Activated CD8-positive, alpha-beta memory T cell treated with anti-CD3 and anti-CD28 coated beads for 48 hours (primary cell): ENCODE data around the gene TNFSF12.
A peak's percentile ranks its signal among the peaks of the same experiment; 100 is the strongest.

Experiments
- DNase-seq, 3 experiments: peaks; one replicate each; pipeline ENCODE4 v3.0.0-alpha.2; 2020; ENCODE audit warnings: low read depth in 2 of 3, low spot score in 2 of 3

The TNFSF12 gene

DNA sequence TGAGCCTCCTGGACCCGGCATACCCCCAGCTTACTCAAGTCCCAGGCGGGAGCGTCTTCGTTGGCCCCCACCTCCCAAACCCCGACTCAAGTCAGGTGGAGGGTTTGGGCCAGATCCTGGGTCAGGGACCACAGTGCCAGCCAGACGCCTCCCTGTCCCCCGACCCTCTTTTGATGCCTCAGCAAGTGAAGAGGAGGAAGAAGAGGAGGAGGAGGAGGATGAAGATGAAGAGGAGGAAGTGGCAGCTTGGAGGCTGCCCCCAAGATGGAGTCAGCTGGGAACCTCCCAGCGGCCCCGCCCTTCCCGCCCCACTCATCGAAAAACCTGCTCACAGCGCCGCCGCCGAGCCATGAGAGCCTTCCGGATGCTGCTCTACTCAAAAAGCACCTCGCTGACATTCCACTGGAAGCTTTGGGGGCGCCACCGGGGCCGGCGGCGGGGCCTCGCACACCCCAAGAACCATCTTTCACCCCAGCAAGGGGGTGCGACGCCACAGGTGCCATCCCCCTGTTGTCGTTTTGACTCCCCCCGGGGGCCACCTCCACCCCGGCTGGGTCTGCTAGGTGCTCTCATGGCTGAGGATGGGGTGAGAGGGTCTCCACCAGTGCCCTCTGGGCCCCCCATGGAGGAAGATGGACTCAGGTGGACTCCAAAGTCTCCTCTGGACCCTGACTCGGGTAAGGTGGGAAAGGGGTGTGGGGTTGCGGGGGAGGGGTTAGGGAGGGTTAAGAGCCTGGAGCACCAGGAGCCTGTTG is 14.4 kb downstream of the TNFSF12 start:
- no peak for DNase-seq

DNA sequence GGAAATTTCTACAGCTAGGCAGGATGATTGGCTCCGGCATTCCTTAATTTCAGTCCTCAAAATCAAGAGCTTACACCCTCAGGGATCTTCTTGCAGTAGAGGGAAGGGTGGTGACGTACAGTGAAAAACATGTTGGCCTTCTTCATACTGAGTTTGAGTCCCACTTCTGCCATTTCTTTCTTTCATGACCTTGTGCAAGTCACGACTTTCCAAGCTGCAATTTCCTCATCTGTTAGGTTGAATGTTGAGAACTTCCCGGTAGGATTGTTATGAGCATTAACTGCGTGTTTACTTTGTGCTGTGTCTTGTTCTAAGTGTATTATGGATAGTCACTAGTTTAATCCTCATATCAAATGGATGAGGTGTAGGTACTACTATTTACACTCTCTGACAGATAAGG is 20.7 kb downstream of the TNFSF12 start:
- DNase-seq = no peak

DNA sequence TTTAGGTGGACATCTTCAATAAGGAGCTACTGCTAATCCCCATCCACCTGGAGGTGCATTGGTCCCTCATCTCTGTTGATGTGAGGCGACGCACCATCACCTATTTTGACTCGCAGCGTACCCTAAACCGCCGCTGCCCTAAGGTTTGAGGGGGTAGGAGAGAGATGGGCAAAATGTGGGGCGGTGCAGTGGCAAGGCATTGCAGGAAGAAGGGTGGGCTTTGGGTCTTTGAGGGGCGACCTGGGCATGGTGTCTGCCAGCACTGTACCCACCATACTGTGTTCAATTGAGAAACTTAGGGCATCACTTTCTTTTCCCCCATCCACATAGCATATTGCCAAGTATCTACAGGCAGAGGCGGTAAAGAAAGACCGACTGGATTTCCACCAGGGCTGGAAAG is 21.5 kb downstream of the TNFSF12 start:
- no peak for DNase-seq

DNA sequence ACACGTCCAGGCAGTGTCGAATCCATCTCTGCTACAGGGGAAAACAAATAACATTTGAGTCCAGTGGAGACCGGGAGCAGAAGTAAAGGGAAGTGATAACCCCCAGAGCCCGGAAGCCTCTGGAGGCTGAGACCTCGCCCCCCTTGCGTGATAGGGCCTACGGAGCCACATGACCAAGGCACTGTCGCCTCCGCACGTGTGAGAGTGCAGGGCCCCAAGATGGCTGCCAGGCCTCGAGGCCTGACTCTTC is 23.4 kb downstream of the TNFSF12 start:
- no peak for DNase-seq

DNA sequence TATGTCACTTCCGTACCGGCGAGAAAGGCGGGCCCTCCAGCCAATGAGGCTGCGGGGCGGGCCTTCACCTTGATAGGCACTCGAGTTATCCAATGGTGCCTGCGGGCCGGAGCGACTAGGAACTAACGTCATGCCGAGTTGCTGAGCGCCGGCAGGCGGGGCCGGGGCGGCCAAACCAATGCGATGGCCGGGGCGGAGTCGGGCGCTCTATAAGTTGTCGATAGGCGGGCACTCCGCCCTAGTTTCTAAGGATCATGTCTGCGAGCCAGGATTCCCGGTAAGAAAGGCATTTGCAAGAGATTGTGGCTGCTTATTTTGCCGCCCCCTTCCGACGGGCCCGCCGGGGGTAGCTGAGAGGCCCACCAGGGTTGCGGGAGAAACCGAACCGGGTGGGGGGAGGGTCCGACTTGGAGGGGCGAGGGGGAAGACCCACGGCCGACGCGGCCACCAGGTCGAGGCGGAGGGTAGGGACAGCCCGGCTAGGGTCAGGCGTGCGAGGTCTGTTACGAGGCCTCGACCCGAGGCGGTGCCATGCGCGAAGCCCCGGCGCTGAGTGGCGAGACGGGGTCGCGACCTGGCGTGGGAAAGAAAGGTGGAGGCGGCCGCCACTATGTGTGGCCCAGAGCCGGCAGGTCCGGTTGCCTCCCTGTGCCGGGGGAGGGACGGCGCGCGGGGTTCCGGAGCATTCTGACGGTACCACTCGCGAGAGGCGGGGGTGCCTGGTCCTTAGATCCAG is 23.9 kb downstream of the TNFSF12 start:
- DNase-seq = peak; percentile 99 to 100 (median 99)

DNA sequence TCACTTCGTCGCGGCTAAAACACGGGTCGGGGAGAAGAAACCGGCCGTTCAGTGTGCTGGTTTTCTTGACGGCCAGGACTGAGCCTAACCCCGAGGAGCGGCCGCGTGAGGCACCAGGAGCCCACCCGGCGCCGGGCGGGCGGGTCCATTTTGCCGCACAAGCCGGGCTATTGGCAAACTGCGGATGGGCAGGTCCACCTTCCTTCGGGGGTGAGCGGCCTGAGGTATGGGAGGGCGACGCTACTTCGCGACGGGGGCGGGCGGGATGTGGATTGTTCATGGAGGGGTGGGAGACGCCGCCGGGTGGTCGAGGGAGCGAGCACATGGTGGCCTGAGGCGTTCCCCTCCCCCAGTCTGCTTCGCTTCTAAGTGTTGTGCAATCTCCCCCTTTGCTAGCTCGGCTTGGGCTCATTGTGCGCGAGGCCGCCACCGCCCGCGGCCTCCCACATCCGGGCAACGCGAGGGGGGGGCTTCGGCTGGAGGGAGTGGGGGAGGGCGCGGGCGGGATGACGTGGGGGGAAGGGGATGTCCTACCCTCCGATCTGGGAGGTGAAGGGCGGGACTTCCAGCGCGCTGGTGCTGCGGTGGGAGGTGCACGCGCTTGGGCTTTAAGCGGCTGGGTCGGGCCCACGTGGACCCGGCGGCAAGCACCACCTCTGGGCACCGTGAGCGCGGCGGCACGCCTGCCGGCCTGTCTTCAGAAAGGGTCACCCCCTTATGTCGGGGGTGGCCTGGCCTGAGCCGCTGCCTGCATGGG is 24.6 kb downstream of the TNFSF12 start:
- DNase-seq = peak; percentile 74 to 79 (median 77)

DNA sequence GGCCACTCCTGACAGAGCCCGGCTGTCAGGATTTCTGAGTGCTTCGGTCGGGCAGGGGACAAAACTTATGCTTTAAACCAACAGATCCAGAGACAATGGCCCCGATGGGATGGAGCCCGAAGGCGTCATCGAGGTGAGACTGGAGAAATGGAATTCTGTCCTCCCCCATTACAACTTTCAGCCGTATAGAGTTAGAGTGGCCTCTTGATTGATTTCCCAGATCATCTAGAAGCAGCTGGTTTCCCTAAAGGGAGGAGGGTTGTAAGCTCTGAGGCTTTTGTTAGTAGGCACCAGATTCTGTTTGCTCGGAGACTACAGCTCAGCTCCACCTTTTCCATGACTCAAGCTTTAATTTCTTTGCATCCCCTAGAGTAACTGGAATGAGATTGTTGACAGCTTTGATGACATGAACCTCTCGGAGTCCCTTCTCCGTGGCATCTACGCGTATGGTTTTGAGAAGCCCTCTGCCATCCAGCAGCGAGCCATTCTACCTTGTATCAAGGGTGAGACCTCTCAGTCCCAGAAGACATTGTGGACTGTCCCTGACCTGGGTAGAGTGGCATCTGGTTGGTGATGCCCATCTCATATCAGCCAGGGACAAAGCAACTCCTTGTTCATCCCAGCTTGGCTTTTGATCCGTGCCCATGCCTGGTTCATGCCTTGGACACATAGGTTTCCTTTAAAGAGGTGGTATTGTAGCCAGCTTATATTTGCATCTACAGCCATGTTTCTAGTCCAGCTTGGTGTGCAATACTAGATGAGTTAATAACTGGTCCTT is 25.5 kb downstream of the TNFSF12 start:
- no peak for DNase-seq

DNA sequence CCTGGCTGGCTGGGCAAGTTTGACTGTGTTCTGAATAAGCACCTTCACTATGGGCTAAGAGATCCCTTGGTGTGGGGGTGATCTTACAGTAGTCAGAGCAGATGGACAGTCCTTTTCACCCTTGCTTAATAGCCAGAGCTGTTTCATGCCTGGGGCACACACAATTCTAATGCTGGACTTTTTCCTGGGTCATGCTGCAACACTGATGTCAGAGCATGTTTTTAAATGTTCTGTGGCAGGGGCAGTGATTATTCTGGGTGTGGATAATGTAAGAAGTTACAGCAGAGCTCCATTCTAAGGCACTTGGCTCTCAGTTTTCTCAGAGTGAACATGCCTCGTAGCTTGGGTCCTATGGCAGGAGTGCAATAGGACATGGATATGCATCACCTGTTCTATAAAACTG is 26.6 kb downstream of the TNFSF12 start:
- DNase-seq = no peak

DNA sequence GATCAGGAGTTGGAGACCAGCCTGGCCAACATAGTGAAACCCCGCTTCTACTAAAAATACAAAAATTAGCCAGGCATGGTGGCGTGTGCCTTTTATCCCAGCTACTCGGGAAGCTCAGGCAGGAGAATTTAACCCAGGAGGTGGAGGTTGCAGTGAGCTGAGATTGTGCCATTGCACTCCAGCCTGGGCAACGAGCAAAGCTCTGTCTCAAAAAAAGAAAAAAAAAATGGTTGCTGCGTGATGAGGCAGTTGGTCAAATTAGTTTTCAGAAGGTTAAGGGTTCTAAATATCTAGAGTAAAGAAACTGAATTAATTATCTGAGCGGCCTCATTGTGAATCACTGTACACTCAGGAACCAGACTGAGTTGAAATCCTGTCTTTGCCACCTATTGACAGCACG is 27.1 kb downstream of the TNFSF12 start:
- no peak for DNase-seq

DNA sequence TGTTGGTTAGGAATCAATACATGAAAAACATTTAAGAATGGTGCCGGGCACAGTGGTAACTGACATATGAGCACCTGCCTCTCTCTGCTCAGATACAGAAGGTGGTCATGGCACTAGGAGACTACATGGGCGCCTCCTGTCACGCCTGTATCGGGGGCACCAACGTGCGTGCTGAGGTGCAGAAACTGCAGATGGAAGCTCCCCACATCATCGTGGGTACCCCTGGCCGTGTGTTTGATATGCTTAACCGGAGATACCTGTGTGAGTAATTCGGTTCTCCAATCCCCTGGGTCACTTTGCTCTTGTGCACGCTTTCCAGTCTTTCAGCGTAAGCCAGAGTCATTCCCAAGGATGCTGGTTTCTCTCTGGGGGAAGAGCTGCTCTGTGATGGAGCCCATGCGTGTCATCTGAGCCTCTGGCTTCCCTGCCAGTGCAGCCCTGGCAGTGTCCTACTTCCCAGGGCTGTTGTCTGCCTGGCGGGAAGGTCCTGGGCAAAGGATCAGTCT is 27.6 kb downstream of the TNFSF12 start:
- DNase-seq = no peak

DNA sequence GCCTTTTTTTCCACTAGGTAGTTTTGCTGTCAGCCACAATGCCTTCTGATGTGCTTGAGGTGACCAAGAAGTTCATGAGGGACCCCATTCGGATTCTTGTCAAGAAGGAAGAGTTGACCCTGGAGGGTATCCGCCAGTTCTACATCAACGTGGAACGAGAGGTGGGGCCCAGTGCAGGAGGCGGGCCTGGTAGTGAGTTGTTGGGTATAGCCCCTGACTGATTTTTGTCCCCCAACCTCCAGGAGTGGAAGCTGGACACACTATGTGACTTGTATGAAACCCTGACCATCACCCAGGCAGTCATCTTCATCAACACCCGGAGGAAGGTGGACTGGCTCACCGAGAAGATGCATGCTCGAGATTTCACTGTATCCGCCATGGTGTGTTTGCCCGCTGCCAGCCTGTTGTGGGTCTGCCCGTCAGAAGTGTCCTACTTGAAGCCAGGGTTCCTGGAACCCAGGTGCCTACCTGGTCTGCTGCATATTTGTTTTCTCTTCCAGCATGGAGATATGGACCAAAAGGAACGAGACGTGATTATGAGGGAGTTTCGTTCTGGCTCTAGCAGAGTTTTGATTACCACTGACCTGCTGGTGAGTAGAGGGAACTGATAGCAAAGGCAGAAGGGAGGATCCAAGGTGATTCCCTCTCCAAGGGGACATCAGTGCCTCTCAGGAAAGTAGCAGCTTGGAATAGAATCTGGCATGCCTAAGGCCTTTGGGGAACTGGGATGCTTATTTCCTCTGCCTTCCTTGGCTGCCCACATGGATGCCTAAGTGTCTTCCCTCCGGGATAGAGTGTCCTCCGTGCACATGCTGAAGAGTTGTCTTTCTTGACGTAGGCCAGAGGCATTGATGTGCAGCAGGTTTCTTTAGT is 28.7 kb downstream of the TNFSF12 start:
- no peak for DNase-seq

DNA sequence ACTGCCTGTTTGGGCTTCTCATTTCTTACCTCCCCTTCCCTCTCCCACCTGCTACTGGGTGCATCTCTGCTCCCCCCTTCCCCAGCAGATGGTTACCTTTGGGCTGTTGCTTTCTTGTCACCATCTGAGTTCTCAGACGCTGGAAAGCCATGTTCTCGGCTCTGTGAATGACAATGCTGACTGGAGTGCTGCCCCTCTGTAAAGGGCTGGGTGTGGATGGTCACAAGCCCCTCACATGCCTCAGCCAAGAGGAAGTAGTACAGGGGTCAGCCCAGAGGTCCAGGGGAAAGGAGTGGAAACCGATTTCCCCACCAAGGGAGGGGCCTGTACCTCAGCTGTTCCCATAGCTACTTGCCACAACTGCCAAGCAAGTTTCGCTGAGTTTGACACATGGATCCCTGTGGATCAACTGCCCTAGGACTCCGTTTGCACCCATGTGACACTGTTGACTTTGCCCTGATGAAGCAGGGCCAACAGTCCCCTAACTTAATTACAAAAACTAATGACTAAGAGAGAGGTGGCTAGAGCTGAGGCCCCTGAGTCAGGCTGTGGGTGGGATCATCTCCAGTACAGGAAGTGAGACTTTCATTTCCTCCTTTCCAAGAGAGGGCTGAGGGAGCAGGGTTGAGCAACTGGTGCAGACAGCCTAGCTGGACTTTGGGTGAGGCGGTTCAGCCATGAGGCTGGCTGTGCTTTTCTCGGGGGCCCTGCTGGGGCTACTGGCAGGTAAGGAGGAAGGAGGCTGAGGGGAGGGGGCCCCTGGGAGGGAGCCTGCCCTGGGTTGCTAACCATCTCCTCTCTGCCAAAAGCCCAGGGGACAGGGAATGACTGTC is 30.4 kb downstream of the TNFSF12 start, which contains the start of gene CD68:
Gene CD68, plus strand, starts transcription at position 638 of the 833 bp plus-strand sequence. Its CDS starts 40 bp downstream, at position 678.
- peak in 2 of 3 experiments; percentile 61 to 69 for DNase-seq

DNA sequence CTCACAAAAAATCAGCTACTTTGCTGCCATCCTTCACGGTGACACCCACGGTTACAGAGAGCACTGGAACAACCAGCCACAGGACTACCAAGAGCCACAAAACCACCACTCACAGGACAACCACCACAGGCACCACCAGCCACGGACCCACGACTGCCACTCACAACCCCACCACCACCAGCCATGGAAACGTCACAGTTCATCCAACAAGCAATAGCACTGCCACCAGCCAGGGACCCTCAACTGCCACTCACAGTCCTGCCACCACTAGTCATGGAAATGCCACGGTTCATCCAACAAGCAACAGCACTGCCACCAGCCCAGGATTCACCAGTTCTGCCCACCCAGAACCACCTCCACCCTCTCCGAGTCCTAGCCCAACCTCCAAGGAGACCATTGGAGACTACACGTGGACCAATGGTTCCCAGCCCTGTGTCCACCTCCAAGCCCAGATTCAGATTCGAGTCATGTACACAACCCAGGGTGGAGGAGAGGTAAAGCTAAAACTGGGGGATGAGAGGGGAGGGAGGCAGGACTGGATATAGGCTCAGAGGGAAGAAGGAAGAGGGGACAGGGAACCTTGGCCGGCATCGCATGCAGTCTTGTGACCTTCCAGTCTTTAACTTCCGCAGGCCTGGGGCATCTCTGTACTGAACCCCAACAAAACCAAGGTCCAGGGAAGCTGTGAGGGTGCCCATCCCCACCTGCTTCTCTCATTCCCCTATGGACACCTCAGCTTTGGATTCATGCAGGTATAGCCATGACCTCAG is 31.2 kb downstream of the TNFSF12 start:
- DNase-seq = no peak

DNA sequence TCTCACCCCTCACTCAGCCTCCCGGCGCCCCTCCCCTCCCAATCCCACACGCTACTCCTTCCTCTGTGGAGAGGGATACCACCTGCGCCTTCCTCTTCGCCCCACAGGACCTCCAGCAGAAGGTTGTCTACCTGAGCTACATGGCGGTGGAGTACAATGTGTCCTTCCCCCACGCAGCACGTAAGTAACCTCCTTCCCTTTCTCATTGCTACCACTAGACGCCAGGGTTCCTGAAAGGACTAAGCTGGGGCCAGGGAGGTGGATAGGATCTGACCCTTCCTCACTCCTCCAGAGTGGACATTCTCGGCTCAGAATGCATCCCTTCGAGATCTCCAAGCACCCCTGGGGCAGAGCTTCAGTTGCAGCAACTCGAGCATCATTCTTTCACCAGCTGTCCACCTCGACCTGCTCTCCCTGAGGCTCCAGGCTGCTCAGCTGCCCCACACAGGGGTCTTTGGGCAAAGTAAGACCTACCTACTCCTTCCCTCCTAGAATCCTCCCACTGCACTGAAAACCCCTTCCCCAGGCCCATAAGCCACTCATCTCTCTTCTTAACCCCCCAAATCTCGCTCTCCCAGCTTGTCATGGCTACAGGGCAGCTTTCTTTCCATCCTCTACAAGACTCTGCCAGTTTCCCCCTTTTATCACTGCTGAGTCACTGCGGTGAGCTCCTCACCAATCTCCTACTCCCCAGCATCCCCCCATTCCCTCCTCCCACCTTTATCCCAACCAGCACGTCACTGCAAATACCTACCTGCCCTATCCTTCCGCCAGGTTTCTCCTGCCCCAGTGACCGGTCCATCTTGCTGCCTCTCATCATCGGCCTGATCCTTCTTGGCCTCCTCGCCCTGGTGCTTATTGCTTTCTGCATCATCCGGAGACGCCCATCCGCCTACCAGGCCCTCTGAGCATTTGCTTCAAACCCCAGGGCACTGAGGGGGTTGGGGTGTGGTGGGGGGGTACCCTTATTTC is 32.0 kb downstream of the TNFSF12 start:
- DNase-seq = no peak

DNA sequence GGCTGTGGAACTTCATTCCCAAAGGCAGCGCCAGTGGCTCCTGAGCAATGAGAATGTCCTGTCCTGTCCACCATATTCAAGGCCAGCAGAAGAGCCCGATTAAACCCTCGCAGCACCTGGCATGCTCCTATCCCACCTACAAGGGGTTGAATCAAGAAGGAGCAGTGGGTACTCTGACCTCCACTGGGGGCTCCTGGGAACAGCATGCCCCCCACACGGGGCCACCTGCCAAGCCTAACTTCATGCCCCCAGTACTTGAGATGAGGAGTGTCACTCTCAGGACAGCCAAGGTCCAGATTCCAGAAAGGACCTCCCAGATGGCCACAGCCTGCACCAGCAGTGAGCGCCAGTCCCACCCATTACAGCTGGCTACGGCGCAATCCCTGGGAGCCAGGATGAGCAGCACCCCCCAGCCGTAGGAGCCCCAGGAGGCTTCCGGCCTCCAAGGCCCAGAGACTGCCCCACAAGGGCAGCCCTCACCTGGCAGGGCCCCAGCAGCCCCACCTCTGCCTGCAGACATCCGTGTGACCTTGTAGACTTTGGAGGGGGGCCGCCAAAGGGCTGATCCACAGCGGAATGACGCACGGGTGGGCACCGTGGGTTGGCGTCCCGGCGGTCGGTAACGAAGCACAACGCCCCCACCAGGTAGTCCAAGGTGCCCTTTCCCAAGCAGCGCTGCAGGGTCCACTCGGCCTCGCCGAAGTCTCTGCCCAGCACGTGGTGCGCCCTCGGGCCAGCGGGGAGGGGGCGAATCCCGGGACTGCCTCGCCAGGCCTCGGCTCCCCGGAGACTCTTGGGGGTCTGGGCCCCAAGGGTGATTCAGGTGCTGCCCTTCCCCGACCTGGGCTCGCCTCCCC is 33.8 kb downstream of the TNFSF12 start:
- DNase-seq = no peak
